ENCODE measurements around the gene G6PC3. TPM values are rescaled to one million over a fixed set of nuclear protein-coding genes. Genes with fewer than 3 reads are reported as not detected.
"Not testable (repeated sequence)": the region's sequence is repeated elsewhere in the genome, so short reads cannot be mapped to it uniquely, and the experiment has no call there.

G6PC3 gene
- total RNA-seq, 1 experiment from 2014 or later, result 99.6 TPM

DNA sequence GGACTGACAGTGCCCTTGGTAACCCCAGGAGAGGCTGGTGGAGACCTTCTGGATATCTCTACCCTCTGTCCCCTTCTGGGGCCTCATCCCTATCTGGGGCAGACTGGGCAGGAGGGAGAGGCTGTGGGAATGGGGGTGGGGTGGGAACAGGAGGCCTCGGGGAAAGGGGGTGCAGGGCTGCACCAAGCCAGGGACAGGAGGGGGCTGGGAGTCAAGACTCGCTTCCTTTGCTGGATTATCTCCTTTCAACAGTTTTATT, 24.8 kb downstream of the G6PC3 start:
- H3K27me3 Mint-ChIP-seq (ENCODE audit: unreplicated experiment), result no peaks in the 10 kb centered on the region
- H3K27ac Mint-ChIP-seq (ENCODE audit: unreplicated experiment), result peak overlapping the region; percentile 51

DNA sequence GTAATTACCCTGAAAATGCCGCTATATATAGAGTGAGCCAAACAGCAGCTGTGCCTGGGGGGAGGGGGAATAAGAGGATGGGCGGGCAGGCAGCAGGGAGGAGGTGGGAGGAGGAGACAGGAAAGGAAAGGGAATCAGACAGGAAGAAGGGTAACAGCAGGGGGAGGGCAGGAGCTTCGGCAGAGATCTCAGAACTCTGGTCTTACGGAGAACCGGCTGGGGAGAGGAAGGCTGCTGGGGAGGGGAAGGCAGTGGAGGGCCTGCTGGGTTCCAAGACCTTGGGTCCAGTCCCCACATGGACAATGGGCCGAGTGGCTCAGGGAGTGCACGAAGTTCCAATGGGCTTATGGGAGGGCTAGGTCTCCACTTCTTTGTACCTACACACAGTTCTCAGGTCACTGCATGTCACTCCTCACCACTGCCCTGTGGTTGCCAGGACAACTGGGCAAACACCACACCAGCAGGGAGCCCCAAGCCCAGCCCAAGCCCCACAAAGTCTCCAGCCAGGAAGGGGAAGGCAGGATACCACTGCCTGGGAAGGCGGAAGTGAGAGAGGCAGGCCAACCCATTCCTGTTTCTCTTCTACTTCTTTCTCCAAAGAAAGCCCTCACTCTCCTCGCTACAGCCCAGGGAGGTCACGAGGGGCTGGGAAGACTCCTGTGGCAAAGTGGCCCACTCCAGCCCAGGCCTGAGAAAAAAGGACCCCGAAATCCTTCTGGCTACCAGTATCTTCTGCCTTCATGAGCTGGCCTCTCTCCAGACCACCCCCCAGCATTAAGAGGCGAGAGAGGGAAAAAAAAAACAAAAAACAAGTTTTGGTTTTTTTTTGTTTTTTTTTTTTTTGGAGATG, 25.3 kb downstream of the G6PC3 start:
- Mint-ChIP-seq H3K4me1 (ENCODE audit: low read depth, unreplicated experiment) (peaks cover 9% of the 10 kb centered on the region), H3K27me3 (ENCODE audit: unreplicated experiment) (no peaks in the 10 kb centered on the region), H3K36me3 (ENCODE audit: insufficient read depth, unreplicated experiment) (peaks cover 10% of the 10 kb centered on the region), H3K9me3 (ENCODE audit: low read depth, unreplicated experiment) (no peaks in the 10 kb centered on the region), H3K4me3 (ENCODE audit: low read depth, unreplicated experiment) (no peak overlapping the region), H3K27ac (ENCODE audit: unreplicated experiment) (peak overlapping the region; percentile 51)
- CTCF ChIA-PET, result interaction anchor here (0.6 to 0.8 kb wide), 2 partner anchors 73 to 237 kb away, joined by 3 to 6 read pairs; no protein-coding TSS in a partner anchor
- TF ChIP-seq, protein P1, sequence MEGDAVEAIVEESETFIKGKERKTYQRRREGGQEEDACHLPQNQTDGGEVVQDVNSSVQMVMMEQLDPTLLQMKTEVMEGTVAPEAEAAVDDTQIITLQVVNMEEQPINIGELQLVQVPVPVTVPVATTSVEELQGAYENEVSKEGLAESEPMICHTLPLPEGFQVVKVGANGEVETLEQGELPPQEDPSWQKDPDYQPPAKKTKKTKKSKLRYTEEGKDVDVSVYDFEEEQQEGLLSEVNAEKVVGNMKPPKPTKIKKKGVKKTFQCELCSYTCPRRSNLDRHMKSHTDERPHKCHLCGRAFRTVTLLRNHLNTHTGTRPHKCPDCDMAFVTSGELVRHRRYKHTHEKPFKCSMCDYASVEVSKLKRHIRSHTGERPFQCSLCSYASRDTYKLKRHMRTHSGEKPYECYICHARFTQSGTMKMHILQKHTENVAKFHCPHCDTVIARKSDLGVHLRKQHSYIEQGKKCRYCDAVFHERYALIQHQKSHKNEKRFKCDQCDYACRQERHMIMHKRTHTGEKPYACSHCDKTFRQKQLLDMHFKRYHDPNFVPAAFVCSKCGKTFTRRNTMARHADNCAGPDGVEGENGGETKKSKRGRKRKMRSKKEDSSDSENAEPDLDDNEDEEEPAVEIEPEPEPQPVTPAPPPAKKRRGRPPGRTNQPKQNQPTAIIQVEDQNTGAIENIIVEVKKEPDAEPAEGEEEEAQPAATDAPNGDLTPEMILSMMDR (IDR thresholded peaks at IDR 0.05; ENCODE audit: unreplicated experiment), result no peak
- DNase-seq, result peak; percentile 71
- no TSS peak for BruUV-seq (replicated peaks)
- intact Hi-C loops (cut with micrococcal nuclease; ENCODE audit: unreplicated experiment), result no loop called here

More for the DNA sequence above, 24.8 kb downstream of the G6PC3 start:
- Mint-ChIP-seq H3K4me1 (ENCODE audit: low read depth, unreplicated experiment) (peaks cover 9% of the 10 kb centered on the region), H3K9me3 (ENCODE audit: low read depth, unreplicated experiment) (no peaks in the 10 kb centered on the region), H3K4me3 (ENCODE audit: low read depth, unreplicated experiment) (no peak overlapping the region), H3K36me3 (ENCODE audit: insufficient read depth, unreplicated experiment) (peaks cover 10% of the 10 kb centered on the region)
- intact Hi-C loops (cut with micrococcal nuclease; ENCODE audit: unreplicated experiment), result no loop called here
- no peak for DNase-seq
- BruUV-seq (replicated peaks), result no TSS peak
- TF ChIP-seq, protein P1 (IDR thresholded peaks at IDR 0.05; ENCODE audit: unreplicated experiment), result no peak
- CTCF ChIA-PET, result interaction anchor here (0.6 to 0.8 kb wide), 2 partner anchors 73 to 238 kb away, joined by 3 to 6 read pairs; no protein-coding TSS in a partner anchor

DNA sequence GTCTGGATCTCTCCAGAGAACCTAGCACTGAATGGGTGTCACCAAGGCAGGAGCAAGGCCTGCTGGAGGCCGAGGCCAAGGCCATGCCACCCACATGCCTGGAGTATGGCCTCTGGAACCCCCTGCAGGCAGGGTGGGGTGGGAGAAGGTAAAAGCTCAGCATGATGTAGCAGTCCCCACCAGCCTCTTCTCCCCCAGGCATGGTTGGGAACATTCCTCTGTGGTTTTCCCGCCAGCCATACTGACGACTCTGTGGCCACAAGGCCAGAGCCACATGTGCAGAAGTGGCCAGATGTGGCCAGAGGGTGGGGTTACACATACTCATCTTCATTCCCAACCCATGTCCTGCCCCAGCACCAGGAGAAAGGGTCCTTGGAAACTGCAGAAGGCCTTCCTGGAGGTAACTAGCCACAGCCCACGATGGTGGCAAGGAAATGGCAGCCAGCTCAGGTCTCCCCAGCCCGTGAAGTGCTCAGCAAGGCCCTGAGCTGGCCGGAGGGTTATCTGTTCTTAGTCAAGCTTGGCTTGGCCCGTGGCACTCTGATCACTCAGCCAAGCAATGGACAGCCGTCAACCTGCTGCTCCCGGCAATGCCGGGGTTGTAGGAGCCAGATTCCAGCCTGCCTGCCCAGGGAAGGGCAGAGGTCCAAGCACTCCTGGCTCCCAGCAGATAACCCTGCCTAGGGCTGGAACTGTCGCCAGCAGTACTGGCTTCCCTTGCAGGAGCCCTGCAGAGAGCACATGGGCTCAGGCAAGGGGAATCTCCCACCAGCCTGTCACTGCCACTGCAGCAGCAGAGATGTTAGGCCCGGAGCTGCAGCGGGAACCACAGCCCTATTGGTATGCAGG, 26.8 kb downstream of the G6PC3 start:
- Mint-ChIP-seq H3K27me3 (ENCODE audit: unreplicated experiment) (no peaks in the 10 kb centered on the region), H3K4me1 (ENCODE audit: low read depth, unreplicated experiment) (peaks cover 9% of the 10 kb centered on the region), H3K9me3 (ENCODE audit: low read depth, unreplicated experiment) (no peaks in the 10 kb centered on the region), H3K27ac (ENCODE audit: unreplicated experiment) (no peak overlapping the region), H3K36me3 (ENCODE audit: insufficient read depth, unreplicated experiment) (peaks cover 10% of the 10 kb centered on the region), H3K4me3 (ENCODE audit: low read depth, unreplicated experiment) (no peak overlapping the region)
- BruUV-seq (replicated peaks), result no TSS peak
- TF ChIP-seq, protein P1 (IDR thresholded peaks at IDR 0.05; ENCODE audit: unreplicated experiment), result peak; percentile 14
- intact Hi-C loops (cut with micrococcal nuclease; ENCODE audit: unreplicated experiment), result no loop called here
- CTCF ChIA-PET, result interaction anchor here (0.6 kb wide), 1 partner anchor 30 kb away, joined by 3 read pairs; no protein-coding TSS in a partner anchor
- no peak for DNase-seq

DNA sequence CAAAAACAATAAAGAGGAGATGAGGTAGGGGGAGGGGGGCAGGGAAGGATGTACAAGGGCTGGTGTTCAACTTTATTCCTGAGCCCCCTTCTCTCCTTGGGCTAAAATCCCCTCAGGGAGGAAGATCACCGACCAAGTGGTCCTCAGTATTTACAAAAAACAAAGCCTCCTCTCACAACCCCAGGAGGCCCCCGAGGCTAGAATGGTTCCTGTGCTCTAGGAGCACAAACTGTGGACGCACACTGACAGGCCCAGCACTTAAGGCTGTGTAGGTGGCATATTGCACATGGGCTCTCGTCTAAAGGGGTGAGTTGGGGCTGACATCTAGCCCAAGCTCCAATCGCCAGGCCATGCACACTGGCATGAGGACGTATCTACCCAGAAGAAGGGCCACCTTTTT, 31.3 kb downstream of the G6PC3 start:
- DNase-seq; H3K4me3 Mint-ChIP-seq (ENCODE audit: low read depth, unreplicated experiment); intact Hi-C loops (cut with micrococcal nuclease; ENCODE audit: unreplicated experiment); BruUV-seq (replicated peaks); H3K27ac Mint-ChIP-seq (ENCODE audit: unreplicated experiment); H3K27me3 Mint-ChIP-seq (ENCODE audit: unreplicated experiment); H3K9me3 Mint-ChIP-seq (ENCODE audit: low read depth, unreplicated experiment); H3K36me3 Mint-ChIP-seq (ENCODE audit: insufficient read depth, unreplicated experiment); H3K4me1 Mint-ChIP-seq (ENCODE audit: low read depth, unreplicated experiment): not testable (repeated sequence)
- CTCF ChIA-PET, result interaction anchor here (1.9 kb wide), 1 partner anchor 14 kb away, joined by 7 read pairs; no protein-coding TSS in a partner anchor

Measured in Calu3 (cell line).